ENCODE measurements around the gene APLP2. TPM values are rescaled to one million over a fixed set of nuclear protein-coding genes. Genes with fewer than 3 reads are reported as not detected.

APLP2 gene
- total and polyA plus RNA-seq, 9 donors = 198 to 466 (median 251) TPM

DNA sequence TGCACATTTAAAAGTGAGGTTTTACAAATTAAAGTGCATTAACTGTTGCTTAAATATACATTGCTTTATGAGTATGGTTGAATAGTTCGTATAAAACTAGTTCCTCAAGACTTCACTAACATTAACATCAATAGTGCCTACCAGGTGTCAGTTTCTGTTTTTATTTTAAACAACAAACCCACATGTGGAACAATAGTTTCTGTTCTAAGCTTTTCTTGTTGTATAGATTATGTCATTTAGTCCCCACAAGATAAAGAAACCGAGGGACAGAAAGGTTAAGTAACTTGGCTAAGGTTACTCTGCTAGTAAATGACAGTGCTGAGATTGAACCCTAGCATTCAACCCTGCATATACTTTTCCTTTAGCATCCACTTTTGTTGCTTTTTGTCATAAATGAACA lies 48.5 kb downstream of the APLP2 start:
- H3K27me3 ChIP-seq = no peaks in the 10 kb centered on the region
- H3K4me1 ChIP-seq (ENCODE audit: insufficient read depth) = peaks cover 3% of the 10 kb centered on the region
- H3K27ac ChIP-seq = no peak overlapping the region
- no peak overlapping the region for H3K4me3 ChIP-seq
- TF ChIP-seq CTCF (IDR thresholded peaks at IDR 0.05) = no peak
- TF ChIP-seq POLR2A (IDR thresholded peaks at IDR 0.05) = no peak
- no peak for TF ChIP-seq EP300 (IDR thresholded peaks at IDR 0.05)
- DNase-seq = no peak
- intact Hi-C loops (cut with DNase I) = no loop called here
- H3K9me3 ChIP-seq = no peaks in the 10 kb centered on the region
- H3K36me3 ChIP-seq = no peaks in the 10 kb centered on the region
- 90 to 91% (median 90%) methylated on average over 2 of the region's 2 CpGs for WGBS, 3 donors

GRCh38 chr11:130118636-130119387 lies 49.1 kb downstream of the APLP2 start:
- H3K4me3 ChIP-seq = no peak overlapping the region
- DNase-seq = no peak
- H3K36me3 ChIP-seq = no peaks in the 10 kb centered on the region
- no peak overlapping the region for H3K27ac ChIP-seq
- WGBS, 3 donors = 90 to 97% (median 95%) methylated on average over 9 of the region's 9 CpGs
- H3K4me1 ChIP-seq (ENCODE audit: insufficient read depth) = peaks cover 3% of the 10 kb centered on the region
- no peaks in the 10 kb centered on the region for H3K9me3 ChIP-seq
- TF ChIP-seq EP300 (IDR thresholded peaks at IDR 0.05) (no peak), CTCF (IDR thresholded peaks at IDR 0.05) (no peak), POLR2A (IDR thresholded peaks at IDR 0.05) (no peak)
- intact Hi-C loops (cut with DNase I) = no loop called here
- H3K27me3 ChIP-seq = no peaks in the 10 kb centered on the region

GRCh38 chr11:130120045-130120444 lies 50.4 kb downstream of the APLP2 start:
- no peak overlapping the region for H3K4me3 ChIP-seq
- intact Hi-C loops (cut with DNase I) = loop anchor here in 1 of 4 donors (10.0 kb wide), 1 partner anchor 55 kb away; the partner anchor contains the start of gene APLP2
- no peak for TF ChIP-seq EP300 (IDR thresholded peaks at IDR 0.05)
- WGBS, 3 donors = 88 to 89% (median 89%) methylated on average over 5 of the region's 5 CpGs
- H3K4me1 ChIP-seq (ENCODE audit: insufficient read depth) = no peaks in the 10 kb centered on the region
- no peaks in the 10 kb centered on the region for H3K9me3 ChIP-seq
- no peaks in the 10 kb centered on the region for H3K27me3 ChIP-seq
- no peak for DNase-seq
- no peaks in the 10 kb centered on the region for H3K36me3 ChIP-seq
- H3K27ac ChIP-seq = no peak overlapping the region

DNA sequence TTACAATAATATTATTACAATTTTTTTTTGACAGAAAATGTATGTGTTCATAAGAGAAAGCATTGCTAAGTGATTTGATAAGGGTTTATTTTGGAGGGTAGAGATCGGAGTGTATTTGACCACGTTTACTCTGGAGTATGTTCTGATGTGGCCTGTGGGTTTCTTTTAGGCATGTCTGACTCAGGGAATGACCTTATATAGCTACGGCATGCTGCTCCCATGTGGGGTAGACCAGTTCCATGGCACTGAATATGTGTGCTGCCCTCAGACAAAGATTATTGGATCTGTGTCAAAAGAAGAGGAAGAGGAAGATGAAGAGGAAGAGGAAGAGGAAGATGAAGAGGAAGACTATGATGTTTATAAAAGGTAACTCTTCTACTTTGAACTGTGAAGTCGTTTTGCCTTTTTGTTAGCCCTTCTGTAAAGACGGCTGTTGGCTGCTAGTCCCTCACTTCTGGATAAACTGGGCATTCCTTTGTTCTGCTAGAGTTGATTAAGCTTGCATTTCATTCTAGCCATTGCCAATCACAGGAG lies 51.8 kb downstream of the APLP2 start:
- H3K4me1 ChIP-seq (ENCODE audit: insufficient read depth) = no peaks in the 10 kb centered on the region
- no peak overlapping the region for H3K4me3 ChIP-seq
- H3K27me3 ChIP-seq = no peaks in the 10 kb centered on the region
- no peak for DNase-seq
- H3K9me3 ChIP-seq = no peaks in the 10 kb centered on the region
- 75 to 86% (median 81%) methylated on average over 5 of the region's 5 CpGs for WGBS, 3 donors
- TF ChIP-seq CTCF (IDR thresholded peaks at IDR 0.05) = no peak
- TF ChIP-seq EP300 (IDR thresholded peaks at IDR 0.05) = no peak
- no peak for TF ChIP-seq POLR2A (IDR thresholded peaks at IDR 0.05)
- no peaks in the 10 kb centered on the region for H3K36me3 ChIP-seq
- no peak overlapping the region for H3K27ac ChIP-seq
- intact Hi-C loops (cut with DNase I) = loop anchor here in 1 of 4 donors (10.0 kb wide), 1 partner anchor 57 kb away; the partner anchor contains the start of gene APLP2

- 86 to 92% (median 91%) methylated on average over 7 of the region's 7 CpGs for WGBS, 3 donors
- DNase-seq = no peak
- H3K9me3 ChIP-seq = no peaks in the 10 kb centered on the region
- intact Hi-C loops (cut with DNase I) = loop anchor here in 1 of 4 donors (10.0 kb wide), 1 partner anchor 57 kb away; the partner anchor contains the start of gene APLP2
- H3K4me3 ChIP-seq = no peak overlapping the region
- H3K27ac ChIP-seq = no peak overlapping the region
- no peaks in the 10 kb centered on the region for H3K27me3 ChIP-seq
- no peaks in the 10 kb centered on the region for H3K4me1 ChIP-seq (ENCODE audit: insufficient read depth)
- no peaks in the 10 kb centered on the region for H3K36me3 ChIP-seq
- TF ChIP-seq EP300 (IDR thresholded peaks at IDR 0.05) (no peak), CTCF (IDR thresholded peaks at IDR 0.05) (no peak), POLR2A (IDR thresholded peaks at IDR 0.05) (no peak)
Measured at GRCh38 chr11:130122141-130122575, 52.5 kb downstream of the APLP2 start.
